Ectodermal cell (in vitro differentiated cells): ENCODE data around the gene DIP2C.
"Not testable (repeated sequence)": the region's sequence is repeated elsewhere in the genome, so short reads cannot be mapped to it uniquely, and the experiment has no call there.

Experiments
- H3K27ac ChIP-seq: 2 replicates; pipeline ENCODE4 v1.7.0; 2013; ENCODE audit warnings: mild to moderate bottlenecking, low read depth, low read length; ENCODE audit not compliant: insufficient read depth, poor library complexity, severe bottlenecking
- H3K27me3 ChIP-seq: 2 replicates; pipeline ENCODE4 v1.7.0; 2013; ENCODE audit warnings: mild to moderate bottlenecking, low read length; ENCODE audit not compliant: insufficient read depth, control insufficient read depth, poor library complexity, severe bottlenecking
- H3K36me3 ChIP-seq: one replicate; pipeline ENCODE4 v1.7.0; 2013; ENCODE audit warnings: low read length; ENCODE audit not compliant: control insufficient read depth, insufficient read depth
- H3K4me1 ChIP-seq: one replicate; pipeline ENCODE4 v1.7.0; 2013; ENCODE audit warnings: low read length; ENCODE audit not compliant: control insufficient read depth, insufficient read depth
- H3K4me3 ChIP-seq: 2 replicates; pipeline ENCODE4 v1.7.0; 2013; ENCODE audit warnings: low read depth, low read length, control low read depth; ENCODE audit not compliant: insufficient read depth
- H3K9me3 ChIP-seq: 2 replicates; pipeline ENCODE4 v1.7.0; 2013; ENCODE audit warnings: mild to moderate bottlenecking, low read length, moderate library complexity; ENCODE audit not compliant: control insufficient read depth
- WGBS, 2 experiments: methylation state at CpG; one replicate each; pipeline ENCODE4 v1.1.7; 2013; ENCODE audit warnings: missing lambda C conversion rate in 2 of 2; 5-methylcytosine and 5-hydroxymethylcytosine counted together

The DIP2C gene

DNA sequence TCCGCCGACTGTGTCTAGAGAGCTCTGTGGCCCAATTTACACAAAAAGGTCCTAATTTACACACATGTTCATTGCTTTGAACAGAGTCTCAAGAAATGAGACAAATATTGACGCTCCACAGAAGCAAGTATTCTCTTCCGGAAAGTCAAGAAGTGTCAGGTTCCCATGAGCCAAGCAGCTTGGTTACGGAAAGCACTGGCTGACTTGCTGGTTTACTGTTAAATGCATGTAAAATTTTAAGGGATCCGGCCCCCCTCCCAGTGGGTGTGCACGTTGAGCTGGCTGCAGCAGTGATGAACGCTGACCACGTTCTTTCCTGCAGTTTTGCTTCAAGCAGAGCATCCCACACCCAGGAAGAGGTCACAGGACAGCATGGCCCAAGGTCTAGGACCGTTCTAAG, 76.8 kb downstream of the DIP2C start:
- Histone ChIP-seq H3K36me3 (no peaks in the 10 kb centered on the region), H3K27ac (no peak overlapping the region), H3K4me3 (no peak overlapping the region), H3K4me1 (peaks cover 21% of the 10 kb centered on the region), H3K9me3 (no peaks in the 10 kb centered on the region), H3K27me3 (no peaks in the 10 kb centered on the region)
- WGBS, 2 experiments = 92 to 93% methylated on average over 10 of the region's 10 CpGs

DNA sequence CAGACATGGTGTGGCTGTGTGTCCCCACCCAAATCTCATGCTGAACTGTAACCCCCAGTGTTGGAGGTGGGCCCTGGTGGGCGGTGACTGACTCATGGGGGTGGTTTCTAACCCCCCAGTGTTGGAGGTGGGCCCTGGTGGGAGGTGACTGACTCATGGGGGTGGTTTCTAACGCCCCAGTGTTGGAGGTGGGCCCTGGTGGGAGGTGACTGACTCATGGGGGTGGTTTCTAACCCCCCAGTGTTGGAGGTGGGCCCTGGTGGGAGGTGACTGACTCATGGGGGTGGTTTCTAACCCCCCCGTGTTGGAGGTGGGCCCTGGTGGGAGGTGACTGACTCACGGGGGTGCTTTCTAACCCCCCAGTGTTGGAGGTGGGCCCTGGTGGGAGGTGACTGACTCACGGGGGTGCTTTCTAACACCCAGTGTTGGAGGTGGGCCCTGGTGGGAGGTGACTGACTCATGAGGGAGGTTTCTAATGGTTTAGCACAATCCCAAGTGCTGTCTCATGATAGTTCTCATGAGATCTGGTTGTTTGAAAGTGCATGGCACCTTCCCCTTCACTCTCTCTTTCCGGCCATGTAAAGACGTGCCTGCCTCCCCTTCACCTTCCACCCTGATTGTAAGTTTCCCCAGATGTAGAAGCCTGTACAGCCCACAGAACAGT, 78.7 kb downstream of the DIP2C start:
- not testable (repeated sequence) for H3K9me3 ChIP-seq, H3K36me3 ChIP-seq, H3K27me3 ChIP-seq, H3K4me3 ChIP-seq, H3K27ac ChIP-seq
- H3K4me1 ChIP-seq = peaks cover 16% of the 10 kb centered on the region
- WGBS, 2 experiments = 84 to 85% methylated on average over 7 of the region's 7 CpGs

DNA sequence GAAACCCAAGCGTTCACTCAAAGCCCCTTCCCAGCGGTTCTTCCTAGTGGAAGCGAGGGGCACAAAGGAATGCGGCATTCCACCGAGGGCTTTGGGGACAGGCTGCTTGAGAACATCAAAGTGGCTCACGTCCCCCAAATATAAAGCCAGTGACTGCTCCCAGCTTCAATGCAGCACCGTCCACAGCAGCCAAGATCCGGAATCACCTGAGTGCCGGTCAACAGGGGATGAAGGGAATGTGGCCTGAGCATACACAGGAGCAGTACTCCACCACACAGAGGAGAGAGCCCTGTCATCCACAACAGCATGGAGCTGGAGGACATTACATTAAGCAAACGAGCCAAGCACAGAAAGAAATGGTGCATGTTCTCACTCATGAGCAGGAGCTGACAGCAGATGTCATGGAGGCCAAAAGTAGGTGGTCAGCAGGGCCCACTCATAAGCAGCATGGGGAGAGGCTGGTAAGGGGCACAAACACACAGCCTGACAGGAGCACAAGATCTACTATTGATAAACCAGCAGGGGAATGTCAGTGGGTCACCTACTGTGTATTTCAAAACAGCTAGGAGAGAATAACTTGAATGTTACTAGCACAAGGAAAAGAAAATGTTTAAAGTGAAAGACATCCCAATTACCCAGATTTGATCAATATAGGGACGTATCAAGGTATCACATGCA, 79.5 kb downstream of the DIP2C start:
- peak overlapping the region; percentile 60 for H3K27ac ChIP-seq
- no peaks in the 10 kb centered on the region for H3K9me3 ChIP-seq
- WGBS, 2 experiments = 61% methylated on average over 10 to 11 of the region's 11 CpGs

DNA sequence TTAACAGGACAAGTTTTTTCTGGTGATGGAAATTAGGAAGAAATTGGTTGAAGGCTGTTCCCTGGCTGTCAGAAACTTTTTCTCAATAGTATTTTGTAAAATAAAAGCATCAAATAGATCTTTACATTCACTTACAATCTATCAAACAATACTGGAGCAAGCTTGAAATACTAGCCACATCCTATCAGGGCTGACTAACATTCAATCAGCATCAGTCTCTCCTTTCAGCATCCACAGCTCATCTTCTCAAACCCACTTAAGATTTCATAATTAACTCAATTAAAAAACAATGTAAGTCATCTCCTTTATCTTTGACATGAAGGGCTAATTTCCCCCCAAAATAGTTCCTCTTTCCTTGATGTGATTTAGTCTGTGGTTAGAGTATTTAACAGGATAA, 80.2 kb downstream of the DIP2C start:
- peak overlapping the region; percentile 60 for H3K27ac ChIP-seq
- no peaks in the 10 kb centered on the region for H3K36me3 ChIP-seq
- H3K4me3 ChIP-seq = no peak overlapping the region
- no peaks in the 10 kb centered on the region for H3K27me3 ChIP-seq
- H3K4me1 ChIP-seq = peaks cover 16% of the 10 kb centered on the region
- H3K9me3 ChIP-seq = no peaks in the 10 kb centered on the region

More for the DNA sequence above, 79.5 kb downstream of the DIP2C start:
- Histone ChIP-seq H3K27me3 (no peaks in the 10 kb centered on the region), H3K36me3 (no peaks in the 10 kb centered on the region), H3K4me1 (peaks cover 16% of the 10 kb centered on the region), H3K4me3 (no peak overlapping the region)

DNA sequence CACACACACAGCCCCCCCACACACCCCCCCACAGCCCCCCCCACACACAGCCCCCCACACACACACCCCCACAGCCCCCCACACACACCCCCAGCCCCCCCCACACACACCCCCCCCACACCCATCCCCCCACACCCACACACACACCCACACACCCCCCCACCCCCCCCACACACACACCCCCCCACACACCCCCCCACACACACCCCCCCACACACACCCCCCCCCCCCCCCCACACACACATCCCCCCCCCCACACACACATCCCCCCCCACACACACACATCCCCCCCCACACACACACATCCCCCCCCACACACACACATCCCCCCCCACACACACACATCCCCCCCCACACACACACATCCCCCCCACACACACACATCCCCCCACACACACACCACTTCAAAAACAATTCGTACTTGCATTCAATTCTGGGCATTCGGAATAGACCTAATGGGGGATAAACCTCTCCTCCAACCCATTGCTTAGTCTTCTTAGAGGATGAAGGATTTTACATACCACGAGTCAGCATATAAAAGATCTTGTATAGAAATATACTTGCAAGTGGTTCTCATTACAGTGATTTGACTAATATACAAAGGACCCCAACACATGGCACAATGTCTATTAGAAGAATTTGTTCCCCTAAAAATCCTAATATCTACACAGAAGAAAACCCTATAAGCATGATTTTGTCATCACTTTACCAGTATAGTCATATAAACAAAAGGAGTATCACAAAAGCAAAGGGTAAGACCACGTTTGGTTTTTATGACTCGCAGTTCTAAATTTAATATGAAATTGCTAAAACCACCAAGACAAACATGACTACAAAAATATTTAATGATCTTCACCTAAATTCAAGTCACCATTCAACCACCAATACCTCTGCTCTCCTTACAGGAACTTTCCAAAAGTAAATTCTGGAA, 80.9 kb downstream of the DIP2C start:
- Histone ChIP-seq H3K36me3 (no peaks in the 10 kb centered on the region), H3K27ac (no peak overlapping the region), H3K4me1 (peaks cover 17% of the 10 kb centered on the region), H3K9me3 (no peaks in the 10 kb centered on the region), H3K27me3 (no peaks in the 10 kb centered on the region), H3K4me3 (no peak overlapping the region)
- WGBS, 2 experiments = 81 to 84% methylated on average over 4 of the region's 5 CpGs

DNA sequence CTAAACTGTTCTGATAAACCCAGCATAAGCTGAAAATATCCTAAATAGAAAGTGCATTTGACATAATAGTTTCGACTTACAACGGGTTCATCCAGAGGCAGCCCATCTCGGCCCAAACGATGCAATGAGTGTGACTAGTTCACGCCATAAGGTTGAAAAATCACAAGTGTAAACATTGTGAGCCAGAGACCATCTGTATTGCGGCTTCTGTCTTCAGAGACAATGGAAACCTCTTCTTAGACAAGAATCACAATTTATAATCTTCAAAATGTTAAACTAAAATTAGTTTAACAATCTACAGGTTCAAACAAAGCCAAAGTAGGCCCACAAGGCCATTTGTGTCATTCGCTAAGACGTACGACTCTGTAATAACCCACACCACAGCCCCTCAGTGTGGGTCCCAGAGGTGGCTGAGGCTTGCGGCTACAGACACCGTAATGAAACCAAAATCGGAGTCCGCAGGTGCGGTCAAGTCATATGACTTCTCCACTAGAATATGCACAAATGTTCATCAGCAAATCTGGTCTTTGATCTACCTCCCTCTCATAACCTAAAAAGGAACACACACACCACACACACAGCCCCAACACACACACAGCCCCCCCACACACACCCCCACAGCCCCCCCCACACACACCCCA, 81.8 kb downstream of the DIP2C start:
- no peaks in the 10 kb centered on the region for H3K36me3 ChIP-seq
- WGBS, 2 experiments = 94 to 97% methylated on average over 14 of the region's 14 CpGs
- no peak overlapping the region for H3K4me3 ChIP-seq
- H3K4me1 ChIP-seq = peaks cover 21% of the 10 kb centered on the region
- H3K27me3 ChIP-seq = no peaks in the 10 kb centered on the region
- no peaks in the 10 kb centered on the region for H3K9me3 ChIP-seq
- peak overlapping the region; percentile 69 for H3K27ac ChIP-seq

DNA sequence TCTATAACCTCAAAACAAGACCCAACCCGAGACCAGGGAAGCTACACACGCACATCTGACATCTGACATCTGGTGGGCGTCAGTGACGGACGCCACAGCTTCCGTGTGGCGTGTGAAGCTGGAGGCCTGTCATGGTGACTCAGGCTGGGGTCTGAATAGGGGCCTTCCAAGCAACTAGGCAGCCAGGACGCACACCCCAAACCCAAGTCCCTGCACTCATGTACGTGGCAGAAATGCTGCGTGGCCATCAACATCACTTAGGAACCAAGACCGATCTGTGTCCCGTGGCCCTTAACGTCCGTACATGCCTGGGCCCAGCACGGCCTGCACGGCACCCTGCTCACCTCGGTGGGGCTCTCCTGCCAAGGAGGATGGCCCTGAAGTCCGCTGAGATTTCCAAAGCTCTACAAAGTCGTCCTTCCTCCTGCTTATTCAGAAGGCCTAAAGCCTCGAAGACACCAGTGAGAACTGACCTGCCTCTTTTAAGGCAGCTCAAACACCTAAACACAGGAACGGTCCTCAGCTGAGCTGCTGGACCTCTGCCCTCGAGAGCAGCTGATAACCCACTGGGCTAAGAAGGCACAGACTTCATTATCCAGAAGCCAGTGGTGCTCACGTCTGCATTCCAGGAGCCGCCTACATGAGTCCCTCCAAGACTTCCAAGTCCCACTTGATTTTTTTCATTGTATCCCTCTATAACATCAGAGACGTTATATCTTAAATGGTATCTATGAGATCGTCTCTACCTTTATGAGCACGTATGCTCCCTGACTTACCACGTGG, 82.5 kb downstream of the DIP2C start:
- no peaks in the 10 kb centered on the region for H3K36me3 ChIP-seq
- peak overlapping the region; percentile 69 for H3K27ac ChIP-seq
- H3K27me3 ChIP-seq = no peaks in the 10 kb centered on the region
- WGBS, 2 experiments = 93 to 95% methylated on average over 28 of the region's 28 CpGs
- H3K9me3 ChIP-seq = no peaks in the 10 kb centered on the region
- H3K4me3 ChIP-seq = no peak overlapping the region
- peaks cover 21% of the 10 kb centered on the region for H3K4me1 ChIP-seq

DNA sequence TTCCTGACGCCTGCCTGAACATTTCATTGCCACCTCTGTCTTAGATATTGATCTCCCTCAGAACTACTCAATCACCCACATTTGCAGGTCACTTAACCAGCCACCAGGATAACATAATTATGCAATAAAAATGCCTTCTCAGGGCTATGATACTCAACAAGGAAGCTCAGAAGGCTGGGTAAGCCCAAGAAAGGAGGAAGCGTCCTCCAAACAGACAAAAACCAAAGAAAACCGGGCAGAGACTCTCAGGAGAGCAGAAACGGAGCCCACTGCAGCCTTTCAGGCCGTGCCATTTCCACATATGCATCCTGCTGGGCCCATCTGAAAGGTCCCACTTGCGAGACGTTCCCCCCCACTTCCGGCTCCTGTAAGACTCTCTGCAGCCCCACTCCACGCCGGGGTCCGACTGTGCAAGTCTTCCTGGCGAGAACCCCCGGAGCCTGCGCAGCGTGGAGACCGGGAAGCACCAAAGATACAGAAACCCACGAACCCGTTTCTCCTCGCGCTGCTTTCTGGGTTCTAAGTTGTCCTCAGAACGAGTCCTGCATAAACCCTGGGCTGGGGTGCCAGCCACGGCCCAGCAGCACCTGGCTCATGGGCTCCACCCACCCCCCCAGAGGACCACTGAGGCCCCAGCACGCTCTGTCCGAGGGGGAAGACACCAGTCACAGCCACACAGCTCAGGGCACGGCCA, 83.7 kb downstream of the DIP2C start:
- H3K4me1 ChIP-seq = peaks cover 17% of the 10 kb centered on the region
- WGBS, 2 experiments = 93 to 94% methylated on average over 25 of the region's 25 CpGs
- H3K36me3 ChIP-seq = no peaks in the 10 kb centered on the region
- no peak overlapping the region for H3K27ac ChIP-seq
- H3K4me3 ChIP-seq = no peak overlapping the region
- H3K9me3 ChIP-seq = no peaks in the 10 kb centered on the region
- no peaks in the 10 kb centered on the region for H3K27me3 ChIP-seq
